IPS-NIHi11 (cell line): ENCODE results near the gene LSM2.
"Not testable (repeated sequence)": the region's sequence is repeated elsewhere in the genome, so short reads cannot be mapped to it uniquely, and the experiment has no call there.

Experiments used
- DNase-seq: peaks from one replicate; pipeline ENCODE4 v3.0.0; 2012; ENCODE audit warnings: mixed read lengths, low spot score

Gene LSM2

GRCh38 chr6:31806470-31807272 lies at the start of gene LSM2:
Gene LSM2 (minus strand): TSS chr6:31806966. CDS start chr6:31806757, 209 bp downstream.
- DNase-seq: peak; percentile 99

GRCh38 chr6:31851980-31852718 lies 45.4 kb upstream of the LSM2 start:
- DNase-seq: not testable (repeated sequence)

GRCh38 chr6:31851485-31851832 lies 44.7 kb upstream of the LSM2 start:
- DNase-seq: no peak

- no peak for DNase-seq
Observed at GRCh38 chr6:31850765-31851484, 44.2 kb upstream of the LSM2 start.

- no peak for DNase-seq
Observed at GRCh38 chr6:31847276-31847978, 40.7 kb upstream of the LSM2 start.

GRCh38 chr6:31844507-31844906 lies 37.7 kb upstream of the LSM2 start:
- DNase-seq: no peak

GRCh38 chr6:31842053-31842452 lies 35.3 kb upstream of the LSM2 start:
- DNase-seq: no peak

- DNase-seq: not testable (repeated sequence)
Observed at GRCh38 chr6:31839779-31840126, 33.0 kb upstream of the LSM2 start.

- DNase-seq: no peak
Observed at GRCh38 chr6:31838968-31839367, 32.2 kb upstream of the LSM2 start.

GRCh38 chr6:31838114-31838553 lies 31.4 kb upstream of the LSM2 start:
- DNase-seq: not testable (repeated sequence)

- DNase-seq: no peak
Observed at GRCh38 chr6:31837369-31838113, 30.8 kb upstream of the LSM2 start.

GRCh38 chr6:31836474-31837368 lies 30.0 kb upstream of the LSM2 start:
- DNase-seq: no peak

- DNase-seq: no peak
Observed at GRCh38 chr6:31836047-31836473, 29.3 kb upstream of the LSM2 start.

- DNase-seq: peak; percentile 89
Observed at GRCh38 chr6:31834367-31835250, 27.8 kb upstream of the LSM2 start.

- no peak for DNase-seq
Observed at GRCh38 chr6:31831350-31832215, 24.8 kb upstream of the LSM2 start.

GRCh38 chr6:31830886-31831335 lies 24.1 kb upstream of the LSM2 start:
- DNase-seq: no peak

GRCh38 chr6:31829633-31830283 lies 23.0 kb upstream of the LSM2 start:
- no peak for DNase-seq
